Activated naive CD4-positive, alpha-beta T cell treated with anti-CD3 and anti-CD28 coated beads for 36 hours (primary cell): ENCODE data around the gene DIPK2A. TPM values are rescaled to one million over a fixed set of nuclear protein-coding genes. Genes with fewer than 3 reads are reported as not detected.

ENCODE experiments used
- CTCF ChIA-PET: fragments of 350-600 bp; sonication (Branson Sonifier 250); formaldehyde crosslinking; loops from one replicate; lab custom pipeline; 2021; ENCODE audit warnings: antibody characterized with exemption; lab: Charles Lee
- DNase-seq: peaks from one replicate; pipeline ENCODE4 v3.0.0-alpha.2; 2020
- H3K27ac Mint-ChIP-seq: one replicate; pipeline ENCODE4 v1.8.0; 2021; ENCODE audit warnings: mild to moderate bottlenecking, mixed read lengths
- H3K27me3 Mint-ChIP-seq: one replicate; pipeline ENCODE4 v1.8.0; 2021; ENCODE audit warnings: low read depth, mixed read lengths
- H3K36me3 Mint-ChIP-seq: one replicate; pipeline ENCODE4 v1.8.0; 2021; ENCODE audit warnings: low read depth, mixed read lengths
- H3K4me1 Mint-ChIP-seq: one replicate; pipeline ENCODE4 v1.8.0; 2021; ENCODE audit warnings: low read depth, mixed read lengths
- H3K4me3 Mint-ChIP-seq: one replicate; pipeline ENCODE4 v1.8.0; 2021; ENCODE audit warnings: mild to moderate bottlenecking, moderate library complexity, mixed read lengths
- H3K9me3 Mint-ChIP-seq: one replicate; pipeline ENCODE4 v1.8.0; 2021; ENCODE audit warnings: mixed read lengths
- intact Hi-C: fragments of 100-400 bp; cut with micrococcal nuclease; formaldehyde crosslinking; loops from one replicate; pipeline ENCODE4 v1.15.1; 2023
- total RNA-seq, 2 experiments: library from RNA; stranded (reverse); gene quantifications; one replicate each; pipeline ENCODE4 v1.2.3, GENCODE V29; 2021

The DIPK2A gene
- total RNA-seq, 2 experiments from 2014 or later, result 5.6 to 6.3 TPM

DNA sequence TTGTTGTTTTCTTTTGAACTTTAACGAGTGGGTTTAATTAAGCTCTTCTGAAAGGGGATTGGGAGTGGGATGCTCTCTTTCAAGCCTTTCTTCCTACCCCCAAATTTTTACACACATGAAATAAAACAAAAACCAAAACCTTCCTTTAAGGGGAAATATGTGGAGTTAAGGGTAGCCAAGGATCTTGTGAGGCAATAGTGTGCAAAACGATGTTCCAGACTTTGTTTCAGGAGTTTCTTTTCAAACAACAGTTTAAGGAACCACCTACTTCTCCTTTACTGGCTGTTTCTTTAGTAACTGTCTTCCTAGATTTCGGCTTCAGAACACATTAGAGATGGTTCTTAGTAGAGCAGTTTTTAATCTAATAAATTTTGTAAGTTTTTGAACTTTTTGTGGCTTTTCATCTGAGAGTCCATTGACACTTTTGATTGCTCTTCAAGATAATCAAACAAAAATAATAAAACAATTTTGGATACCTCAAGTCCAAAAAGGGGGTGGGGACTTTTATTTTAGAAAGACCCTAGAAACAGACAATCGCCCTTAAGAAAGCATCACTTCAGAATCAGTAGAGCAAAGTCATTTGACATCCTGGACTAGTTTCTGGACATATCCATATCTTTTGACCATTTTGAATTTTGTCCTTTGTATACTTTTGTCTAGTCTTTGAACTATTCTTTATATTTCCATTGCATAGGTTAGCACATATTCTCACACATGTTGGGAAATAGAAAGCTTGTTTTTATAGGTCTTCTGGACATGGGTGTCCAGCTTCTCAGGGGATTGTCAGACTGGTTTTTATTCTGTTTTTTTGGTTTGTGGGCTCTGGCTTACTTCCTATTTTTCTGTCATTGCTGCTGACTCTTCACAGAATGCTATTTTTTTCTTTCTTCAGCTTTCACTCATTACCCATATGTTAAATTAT, 6.0 kb downstream of the DIPK2A start:
- CTCF ChIA-PET, result interaction anchor here (0.6 to 1.1 kb wide), 4 partner anchors 23 to 235 kb away, joined by 3 read pairs; no protein-coding TSS in a partner anchor
- H3K4me1 Mint-ChIP-seq, result peaks cover 35% of the 10 kb centered on the region
- H3K27me3 Mint-ChIP-seq, result no peaks in the 10 kb centered on the region
- H3K36me3 Mint-ChIP-seq, result peaks cover 5% of the 10 kb centered on the region
- H3K27ac Mint-ChIP-seq, result no peak overlapping the region
- H3K4me3 Mint-ChIP-seq, result no peak overlapping the region
- no peaks in the 10 kb centered on the region for H3K9me3 Mint-ChIP-seq
- no peak for DNase-seq
- intact Hi-C loops, result loop anchor here (5.0 to 10.0 kb wide), 3 partner anchors 327 to 1833 kb away; partner anchors contain the start of gene TFDP2

DNA sequence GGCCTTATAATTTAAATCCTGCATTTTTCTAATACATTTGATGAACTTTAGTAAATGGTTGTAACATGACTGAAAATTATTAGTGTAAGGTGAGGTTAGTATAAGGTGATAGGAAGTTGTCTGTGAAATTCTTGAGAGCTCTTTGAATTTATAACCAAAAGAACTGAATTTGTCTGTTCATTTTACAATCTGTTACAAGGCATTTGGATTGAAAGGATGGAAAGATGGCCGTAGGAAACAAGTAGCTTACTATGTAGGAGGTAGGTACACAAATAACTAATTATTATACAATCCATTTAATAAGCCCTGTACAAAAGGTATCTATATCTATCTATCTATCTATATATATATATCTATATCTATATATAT, 6.6 kb downstream of the DIPK2A start:
- H3K36me3 Mint-ChIP-seq, result peaks cover 9% of the 10 kb centered on the region
- peaks cover 4% of the 10 kb centered on the region for H3K9me3 Mint-ChIP-seq
- H3K27ac Mint-ChIP-seq, result no peak overlapping the region
- CTCF ChIA-PET, result no interaction called here
- no peak for DNase-seq
- H3K27me3 Mint-ChIP-seq, result no peaks in the 10 kb centered on the region
- peaks cover 35% of the 10 kb centered on the region for H3K4me1 Mint-ChIP-seq
- intact Hi-C loops, result loop anchor here (5.0 to 10.0 kb wide), 3 partner anchors 327 to 1833 kb away; partner anchors contain the start of gene TFDP2
- H3K4me3 Mint-ChIP-seq, result no peak overlapping the region

DNA sequence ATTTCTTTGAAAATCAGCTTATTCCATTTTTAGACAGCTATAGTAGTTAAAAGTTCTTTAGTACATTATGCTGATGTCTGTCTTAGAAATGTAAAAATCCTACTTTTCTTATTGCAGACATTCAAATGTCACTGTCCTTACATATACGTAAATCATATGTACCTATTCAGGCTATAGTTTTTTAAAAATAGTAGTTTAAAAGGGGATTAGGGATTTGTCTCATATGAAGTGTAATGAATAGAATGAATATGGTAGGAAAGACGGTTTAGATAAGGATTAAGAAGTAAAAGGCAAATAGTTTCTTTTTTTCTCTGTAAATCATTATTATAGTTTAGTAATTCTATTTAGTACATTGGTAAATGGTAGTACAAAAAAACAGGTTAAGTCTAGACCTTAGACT, 7.4 kb downstream of the DIPK2A start:
- intact Hi-C loops, result loop anchor here (5.0 to 10.0 kb wide), 3 partner anchors 326 to 1834 kb away; partner anchors contain the start of gene TFDP2
- no peak for DNase-seq
- Mint-ChIP-seq H3K36me3 (peaks cover 11% of the 10 kb centered on the region), H3K27me3 (no peaks in the 10 kb centered on the region), H3K9me3 (peaks cover 6% of the 10 kb centered on the region), H3K27ac (no peak overlapping the region), H3K4me1 (peaks cover 34% of the 10 kb centered on the region), H3K4me3 (no peak overlapping the region)
- CTCF ChIA-PET, result no interaction called here

DNA sequence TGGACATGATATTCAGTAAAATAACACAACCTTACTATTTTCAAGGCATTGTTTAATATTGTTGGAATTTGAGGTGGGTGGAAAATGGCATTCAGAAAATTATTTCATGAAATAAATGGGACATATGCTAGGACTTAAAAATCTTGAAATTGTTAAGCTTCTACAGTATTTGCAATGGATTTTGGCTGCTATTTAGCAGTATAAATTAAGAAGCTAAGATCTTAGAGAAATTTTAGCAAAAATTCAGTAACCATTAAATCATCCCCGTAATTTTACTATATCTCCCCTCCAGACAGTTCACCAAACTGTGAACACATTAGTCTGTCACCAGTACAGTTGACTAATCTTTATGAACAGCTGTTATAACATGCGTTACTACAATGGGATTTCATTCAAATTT, 8.2 kb downstream of the DIPK2A start:
- Mint-ChIP-seq H3K4me3 (no peak overlapping the region), H3K4me1 (peaks cover 27% of the 10 kb centered on the region), H3K27ac (no peak overlapping the region), H3K9me3 (peaks cover 6% of the 10 kb centered on the region), H3K36me3 (peaks cover 11% of the 10 kb centered on the region), H3K27me3 (no peaks in the 10 kb centered on the region)
- no peak for DNase-seq
- intact Hi-C loops, result loop anchor here (5.0 to 10.0 kb wide), 3 partner anchors 325 to 1835 kb away; partner anchors contain the start of gene TFDP2
- CTCF ChIA-PET, result interaction anchor here (1.3 kb wide), 1 partner anchor 8 kb away, joined by 3 read pairs; the partner anchor contains the start of gene DIPK2A

DNA sequence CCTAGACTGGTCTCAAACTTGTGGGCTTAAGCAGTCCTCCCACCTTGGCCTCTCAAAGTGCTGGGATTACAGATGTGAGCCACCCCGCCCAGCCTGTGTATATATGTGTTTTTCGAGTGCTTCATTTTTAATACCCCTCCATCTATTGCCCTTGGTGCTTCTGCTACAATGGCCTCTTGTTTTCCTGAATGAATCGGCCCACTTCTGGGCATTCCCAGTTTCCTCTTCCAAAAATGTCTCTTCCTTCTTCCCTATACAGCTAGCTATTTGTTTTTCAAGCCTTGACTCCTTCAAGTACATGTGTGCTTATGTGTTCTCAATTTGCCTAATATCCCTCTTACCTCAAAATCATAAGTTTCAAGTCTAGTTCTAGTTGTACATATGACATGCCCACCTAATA, 16.7 kb downstream of the DIPK2A start:
- H3K27ac Mint-ChIP-seq, result no peak overlapping the region
- H3K4me3 Mint-ChIP-seq, result no peak overlapping the region

DNA sequence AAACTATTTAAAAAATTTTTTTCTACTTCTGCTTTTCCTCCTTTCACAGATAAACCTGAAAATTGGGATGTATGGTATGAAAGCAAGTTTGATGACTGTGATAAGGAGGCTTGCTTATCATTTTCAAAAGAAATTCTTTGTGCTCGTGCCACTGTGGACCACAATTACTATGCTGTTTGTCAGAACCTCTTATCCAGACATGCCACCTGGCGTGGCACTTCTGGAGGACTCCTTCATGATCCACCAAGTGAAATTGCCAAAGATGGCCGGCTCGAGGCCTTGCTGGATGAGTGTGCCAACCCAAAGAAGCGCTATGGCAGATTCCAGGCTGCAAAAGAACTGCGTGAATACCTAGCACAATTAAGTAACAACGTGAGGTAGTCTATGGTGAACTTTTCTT, 17.8 kb downstream of the DIPK2A start:
- Mint-ChIP-seq H3K27ac (no peak overlapping the region), H3K9me3 (no peaks in the 10 kb centered on the region), H3K4me3 (no peak overlapping the region), H3K4me1 (peaks cover 5% of the 10 kb centered on the region), H3K36me3 (peaks cover 26% of the 10 kb centered on the region), H3K27me3 (no peaks in the 10 kb centered on the region)
- CTCF ChIA-PET, result no interaction called here
- DNase-seq, result no peak
- intact Hi-C loops, result no loop called here

More for the DNA sequence above, 16.7 kb downstream of the DIPK2A start:
- Mint-ChIP-seq H3K9me3 (peaks cover 2% of the 10 kb centered on the region), H3K4me1 (peaks cover 8% of the 10 kb centered on the region), H3K27me3 (no peaks in the 10 kb centered on the region), H3K36me3 (peaks cover 22% of the 10 kb centered on the region)
- intact Hi-C loops, result no loop called here
- no peak for DNase-seq
- CTCF ChIA-PET, result no interaction called here

DNA sequence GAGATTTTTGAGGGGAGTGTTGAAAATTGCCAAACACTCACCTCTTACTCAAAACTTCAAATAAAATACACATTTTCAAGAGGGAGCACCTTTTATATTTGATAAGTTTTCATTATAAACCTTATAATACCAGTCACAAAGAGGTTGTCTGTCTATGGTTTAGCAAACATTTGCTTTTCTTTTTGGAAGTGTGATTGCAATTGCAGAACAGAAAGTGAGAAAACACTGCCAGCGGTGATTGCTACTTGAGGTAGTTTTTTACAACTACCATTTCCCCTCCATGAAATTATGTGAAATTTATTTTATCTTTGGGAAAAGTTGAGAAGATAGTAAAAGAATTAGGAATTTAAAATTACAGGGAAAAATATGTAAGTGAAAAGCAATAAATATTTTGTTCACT, 20.1 kb downstream of the DIPK2A start:
- Mint-ChIP-seq H3K36me3 (peaks cover 23% of the 10 kb centered on the region), H3K4me1 (peaks cover 2% of the 10 kb centered on the region), H3K27me3 (no peaks in the 10 kb centered on the region), H3K27ac (no peak overlapping the region), H3K4me3 (no peak overlapping the region), H3K9me3 (no peaks in the 10 kb centered on the region)
- intact Hi-C loops, result no loop called here
- CTCF ChIA-PET, result no interaction called here
- DNase-seq, result no peak

DNA sequence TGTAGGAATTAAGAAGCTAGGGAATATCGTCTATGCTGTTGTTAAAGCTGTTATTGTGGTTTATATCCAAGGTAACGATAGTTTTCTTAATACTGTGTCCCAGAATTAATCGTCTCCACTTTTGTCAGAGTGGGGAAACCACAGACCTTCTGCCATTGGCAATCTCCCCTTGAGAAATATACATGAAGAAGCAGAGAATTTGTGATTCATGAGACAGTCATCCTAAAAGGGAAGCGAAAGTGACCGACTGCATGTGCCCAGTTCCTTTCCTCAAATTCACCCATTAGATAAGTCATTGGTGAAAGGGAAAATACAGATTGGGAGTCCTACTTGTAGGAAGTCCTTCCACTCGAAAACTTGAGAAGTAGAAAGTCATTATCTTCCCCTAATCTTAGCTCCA, 26.6 kb downstream of the DIPK2A start:
- no peak overlapping the region for H3K4me3 Mint-ChIP-seq
- no peaks in the 10 kb centered on the region for H3K9me3 Mint-ChIP-seq
- no peak for DNase-seq
- CTCF ChIA-PET, result no interaction called here
- H3K4me1 Mint-ChIP-seq, result peaks cover 3% of the 10 kb centered on the region
- intact Hi-C loops, result no loop called here
- no peak overlapping the region for H3K27ac Mint-ChIP-seq
- no peaks in the 10 kb centered on the region for H3K27me3 Mint-ChIP-seq
- H3K36me3 Mint-ChIP-seq, result peaks cover 6% of the 10 kb centered on the region

DNA sequence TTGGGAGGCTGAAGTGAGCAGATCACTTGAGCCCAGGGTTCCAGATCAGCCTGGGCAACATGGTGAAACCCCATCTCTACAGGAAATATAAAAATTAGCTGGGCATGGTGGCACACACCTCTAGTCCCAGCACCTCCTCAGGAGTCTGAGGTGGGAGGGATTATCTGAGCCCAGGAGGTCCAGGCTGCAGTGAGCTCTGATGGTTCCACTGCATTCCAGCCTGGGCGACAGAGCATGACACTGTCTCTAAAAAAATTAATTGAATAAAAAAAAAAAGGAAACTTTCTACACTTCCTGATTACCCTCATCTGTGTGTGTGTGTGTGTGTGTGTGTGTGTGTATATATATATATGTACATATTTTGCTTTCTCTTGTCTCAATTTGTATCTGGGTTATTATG, 31.4 kb downstream of the DIPK2A start:
- Mint-ChIP-seq H3K4me1 (peaks cover 3% of the 10 kb centered on the region), H3K36me3 (no peaks in the 10 kb centered on the region), H3K27ac (no peak overlapping the region), H3K9me3 (no peaks in the 10 kb centered on the region), H3K4me3 (no peak overlapping the region), H3K27me3 (no peaks in the 10 kb centered on the region)
- CTCF ChIA-PET, result no interaction called here
- intact Hi-C loops, result no loop called here
- DNase-seq, result no peak

DNA sequence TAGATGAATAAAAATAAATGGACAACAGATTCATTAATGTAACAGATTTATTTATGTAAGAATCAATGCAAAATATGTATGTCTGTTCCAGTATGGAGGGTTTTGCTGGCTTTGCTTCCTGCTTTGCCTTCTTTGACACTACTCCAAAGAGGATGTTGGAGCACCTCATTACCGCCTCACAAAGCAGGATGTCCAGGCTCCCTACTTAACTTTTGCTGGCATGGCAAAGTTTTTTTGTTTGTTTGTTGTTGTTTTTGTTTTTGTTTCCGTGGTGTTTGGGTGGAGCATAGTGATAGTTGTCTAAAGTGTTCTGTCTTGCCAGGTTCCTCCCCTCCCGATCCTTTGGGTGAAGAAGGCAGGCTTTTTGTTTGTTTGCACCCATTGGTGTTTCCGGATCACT, 38.7 kb downstream of the DIPK2A start:
- Mint-ChIP-seq H3K9me3 (no peaks in the 10 kb centered on the region), H3K36me3 (no peaks in the 10 kb centered on the region), H3K4me3 (no peak overlapping the region), H3K4me1 (no peaks in the 10 kb centered on the region), H3K27ac (no peak overlapping the region), H3K27me3 (no peaks in the 10 kb centered on the region)
- intact Hi-C loops, result no loop called here
- no peak for DNase-seq
- CTCF ChIA-PET, result no interaction called here

DNA sequence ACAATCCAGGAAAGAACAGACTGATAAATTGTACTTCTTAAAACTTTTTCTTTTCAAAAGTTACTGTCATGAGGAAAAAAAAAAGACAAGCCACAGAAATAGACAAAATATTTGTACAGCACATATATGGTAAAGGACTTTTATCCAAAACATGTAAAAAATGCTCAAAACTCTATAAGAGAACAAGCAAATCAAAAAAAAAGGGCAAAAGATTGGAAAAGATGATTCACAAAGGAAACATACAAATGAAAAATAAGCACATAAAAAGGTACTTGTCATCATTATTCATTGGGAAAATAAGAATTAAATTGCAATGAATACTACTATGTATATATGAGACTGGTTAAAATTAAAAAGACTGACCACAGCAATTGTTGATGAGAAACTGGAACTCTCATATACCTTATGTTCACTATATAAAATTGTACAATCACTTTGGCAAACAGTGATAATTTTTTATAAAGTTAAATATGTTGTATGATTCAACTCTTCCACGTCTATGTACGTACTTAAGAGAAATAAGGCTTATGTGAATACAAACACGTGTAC, 39.7 kb downstream of the DIPK2A start:
- Mint-ChIP-seq H3K4me3 (no peak overlapping the region), H3K4me1 (no peaks in the 10 kb centered on the region), H3K36me3 (no peaks in the 10 kb centered on the region), H3K9me3 (no peaks in the 10 kb centered on the region), H3K27ac (no peak overlapping the region), H3K27me3 (no peaks in the 10 kb centered on the region)
- intact Hi-C loops, result no loop called here
- DNase-seq, result no peak
- CTCF ChIA-PET, result no interaction called here

DNA sequence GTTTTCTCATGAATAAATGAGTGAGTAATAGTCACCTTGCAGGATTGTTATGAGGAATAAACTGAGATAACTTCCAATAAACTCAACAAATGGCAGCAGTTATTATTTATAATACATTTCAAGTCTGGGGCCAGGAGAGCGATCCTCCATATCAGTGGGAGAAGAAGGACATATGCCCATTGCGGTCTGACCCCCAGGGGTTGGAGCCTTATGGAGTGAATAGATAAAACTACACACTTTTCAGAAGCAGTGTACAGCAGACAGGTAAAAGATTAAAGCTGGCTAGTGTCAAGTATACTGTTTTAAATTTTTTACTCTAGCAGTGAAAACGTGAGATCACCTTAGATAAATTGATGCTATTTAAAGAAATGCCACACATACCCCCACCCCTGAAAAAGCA, 43.5 kb downstream of the DIPK2A start:
- H3K4me3 Mint-ChIP-seq, result no peak overlapping the region
- no peaks in the 10 kb centered on the region for H3K4me1 Mint-ChIP-seq
- H3K9me3 Mint-ChIP-seq, result no peaks in the 10 kb centered on the region
- no peaks in the 10 kb centered on the region for H3K27me3 Mint-ChIP-seq
- no peaks in the 10 kb centered on the region for H3K36me3 Mint-ChIP-seq
- intact Hi-C loops, result no loop called here
- CTCF ChIA-PET, result no interaction called here
- H3K27ac Mint-ChIP-seq, result no peak overlapping the region
- no peak for DNase-seq
